ENCODE data around the gene SEBOX.

SEBOX gene

GRCh38 chr17:28365487-28365886 is 488 bp upstream of the SEBOX start:
- Histone ChIP-seq H3K4me1 (ENCODE audit: insufficient read depth, low read length) (peaks cover 2% of the 10 kb centered on the region; the same call in 1 of the 2 replicates), H3K9me3 (ENCODE audit: insufficient read depth, low read depth, low read length) (no peaks in the 10 kb centered on the region), H3K27me3 (ENCODE audit: insufficient read depth, low read length) (no peaks in the 10 kb centered on the region), H3K36me3 (ENCODE audit: insufficient read depth, low read depth, low read length) (peaks cover 18% of the 10 kb centered on the region), H3K9ac (ENCODE audit: low read depth, low read length) (no peak overlapping the region), H3K27ac (ENCODE audit: low read length) (no peak overlapping the region), H3K4me3 (ENCODE audit: low read length) (no peak overlapping the region)

DNA sequence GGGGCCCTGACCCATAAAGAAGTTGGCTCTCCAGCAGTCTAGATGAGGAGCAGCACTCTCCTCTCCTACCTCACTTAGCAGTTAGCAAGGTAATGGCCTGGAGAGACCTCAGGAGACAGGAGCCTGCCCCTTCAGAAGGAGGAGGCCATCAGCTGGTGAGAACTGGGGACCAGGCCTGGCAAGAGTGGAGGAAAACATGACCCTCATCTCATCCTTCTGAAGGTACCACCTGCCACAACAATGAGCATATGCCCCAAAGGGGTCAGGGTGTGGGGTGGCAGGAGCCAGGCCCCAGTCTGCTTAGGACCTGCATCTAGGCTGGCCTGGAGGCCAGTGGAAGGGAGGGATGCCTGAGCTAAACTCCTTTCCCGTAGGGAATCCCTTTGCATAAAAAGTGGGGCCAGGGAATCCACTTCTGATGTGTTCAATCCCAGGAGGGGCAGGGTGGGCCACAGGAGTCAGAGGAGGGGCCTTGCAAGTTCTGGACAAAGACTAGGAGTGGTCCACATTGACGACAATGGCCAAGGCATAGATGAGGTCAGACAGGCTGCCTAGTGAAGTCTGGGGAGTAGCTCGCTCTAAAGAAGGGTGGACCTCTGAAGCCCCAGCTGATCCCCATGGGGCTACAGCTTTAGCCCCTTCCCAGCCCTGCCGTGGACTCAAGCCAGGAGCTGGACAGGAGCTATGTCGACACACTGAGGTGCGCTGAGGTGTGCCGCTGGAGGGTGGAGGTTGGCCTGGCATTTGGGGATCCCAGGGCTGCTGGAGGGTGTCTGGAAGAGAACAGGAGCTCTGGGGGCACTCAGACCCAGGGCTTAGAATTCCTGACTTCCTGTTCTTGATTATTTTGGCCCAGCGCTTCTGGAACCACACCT is 986 bp downstream of the SEBOX start:
- Histone ChIP-seq H3K36me3 (ENCODE audit: insufficient read depth, low read depth, low read length) (peaks cover 30% of the 10 kb centered on the region), H3K4me3 (ENCODE audit: low read length) (no peak overlapping the region), H3K27ac (ENCODE audit: low read length) (no peak overlapping the region), H3K9me3 (ENCODE audit: insufficient read depth, low read depth, low read length) (no peaks in the 10 kb centered on the region), H3K4me1 (ENCODE audit: insufficient read depth, low read length) (no peaks in the 10 kb centered on the region), H3K9ac (ENCODE audit: low read depth, low read length) (no peak overlapping the region), H3K27me3 (ENCODE audit: insufficient read depth, low read length) (no peaks in the 10 kb centered on the region)

DNA sequence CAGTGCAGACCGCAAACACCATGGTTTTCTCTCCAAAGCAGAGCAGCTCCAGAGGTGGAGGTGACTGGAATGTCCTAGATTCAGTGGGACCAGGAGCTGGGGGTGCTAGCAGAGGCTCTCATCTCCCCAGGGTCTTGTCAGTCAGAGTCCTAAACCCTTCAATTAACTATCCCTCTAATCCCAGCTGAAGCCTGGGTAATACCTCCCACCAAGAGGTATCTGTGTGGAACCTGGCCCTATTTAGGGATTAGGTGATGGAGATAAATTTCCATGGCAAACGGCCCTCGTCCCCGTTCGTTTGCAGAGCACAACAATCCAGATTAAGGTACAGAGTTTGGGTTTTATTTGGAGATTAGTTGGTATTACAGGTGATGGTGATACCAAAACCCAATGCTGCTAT is 1.8 kb downstream of the SEBOX start:
- Histone ChIP-seq H3K27ac (ENCODE audit: low read length) (no peak overlapping the region), H3K4me1 (ENCODE audit: insufficient read depth, low read length) (peaks cover 4% of the 10 kb centered on the region; the same call in 1 of the 2 replicates), H3K9me3 (ENCODE audit: insufficient read depth, low read depth, low read length) (no peaks in the 10 kb centered on the region), H3K27me3 (ENCODE audit: insufficient read depth, low read length) (no peaks in the 10 kb centered on the region), H3K9ac (ENCODE audit: low read depth, low read length) (no peak overlapping the region), H3K36me3 (ENCODE audit: insufficient read depth, low read depth, low read length) (peaks cover 31% of the 10 kb centered on the region), H3K4me3 (ENCODE audit: low read length) (no peak overlapping the region)

DNA sequence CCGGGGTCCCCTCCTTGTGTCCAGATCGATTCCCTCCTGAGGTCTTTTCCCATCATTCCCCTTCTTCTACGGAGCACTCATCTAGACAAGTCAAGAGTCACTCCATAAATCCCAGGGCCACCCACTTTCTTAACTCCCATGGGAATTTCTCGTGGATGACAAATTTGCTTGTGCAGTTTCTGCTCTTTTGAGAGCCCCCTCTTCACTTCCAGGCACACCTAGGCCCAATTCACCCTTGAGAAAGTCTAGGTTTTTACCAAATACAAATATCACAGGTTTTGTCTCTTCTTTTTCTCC is 7.2 kb downstream of the SEBOX start:
- Histone ChIP-seq H3K36me3 (ENCODE audit: insufficient read depth, low read depth, low read length) (peaks cover 56% of the 10 kb centered on the region), H3K27ac (ENCODE audit: low read length) (peak overlapping the region; percentile 40), H3K4me3 (ENCODE audit: low read length) (peak overlapping the region; percentile 85), H3K9me3 (ENCODE audit: insufficient read depth, low read depth, low read length) (no peaks in the 10 kb centered on the region), H3K27me3 (ENCODE audit: insufficient read depth, low read length) (no peaks in the 10 kb centered on the region), H3K9ac (ENCODE audit: low read depth, low read length) (peak overlapping the region; percentile 98), H3K4me1 (ENCODE audit: insufficient read depth, low read length) (peaks cover 6% of the 10 kb centered on the region; the same call in 1 of the 2 replicates)

GRCh38 chr17:28357061-28357900 is 7.7 kb downstream of the SEBOX start, which contains the start of gene POLDIP2:
TSS of gene POLDIP2 (minus strand) at chr17:28357527. CDS start at chr17:28357448, 79 bp downstream.
- peaks cover 6% of the 10 kb centered on the region; the same call in 1 of the 2 replicates for H3K4me1 ChIP-seq (ENCODE audit: insufficient read depth, low read length)
- H3K9me3 ChIP-seq (ENCODE audit: insufficient read depth, low read depth, low read length) = no peaks in the 10 kb centered on the region
- peak within 1 kb of the TSS; percentile 98 for H3K9ac ChIP-seq (ENCODE audit: low read depth, low read length)
- H3K27me3 ChIP-seq (ENCODE audit: insufficient read depth, low read length) = no peaks in the 10 kb centered on the region
- H3K36me3 ChIP-seq (ENCODE audit: insufficient read depth, low read depth, low read length) = peaks cover 59% of the 10 kb centered on the region
- H3K4me3 ChIP-seq (ENCODE audit: low read length) = peak within 1 kb of the TSS; percentile 85
- H3K27ac ChIP-seq (ENCODE audit: low read length) = peak within 1 kb of the TSS; percentile 40

DNA sequence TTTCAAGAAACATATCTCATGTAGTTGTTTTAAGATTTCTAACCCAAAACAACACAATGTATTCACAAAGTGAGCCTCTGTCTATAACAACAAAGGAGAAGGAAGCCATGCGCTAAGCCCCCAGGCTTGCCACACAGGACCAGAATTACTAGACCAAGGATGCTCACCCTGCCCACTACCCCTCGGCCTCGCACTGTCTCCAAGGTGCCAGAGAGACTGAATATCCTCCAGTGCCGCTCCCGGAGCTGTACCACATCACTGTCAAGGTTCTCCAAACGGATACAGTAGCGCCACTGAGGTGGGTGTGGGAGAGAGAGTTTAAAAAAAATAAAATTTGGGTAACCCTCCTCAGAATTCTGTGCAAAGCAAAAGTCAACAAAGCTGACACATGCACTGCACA is 14.7 kb downstream of the SEBOX start:
- Histone ChIP-seq H3K4me3 (ENCODE audit: low read length) (no peak overlapping the region), H3K27ac (ENCODE audit: low read length) (no peak overlapping the region), H3K36me3 (ENCODE audit: insufficient read depth, low read depth, low read length) (peaks cover 97% of the 10 kb centered on the region), H3K9me3 (ENCODE audit: insufficient read depth, low read depth, low read length) (no peaks in the 10 kb centered on the region), H3K4me1 (ENCODE audit: insufficient read depth, low read length) (peaks cover 9% of the 10 kb centered on the region), H3K27me3 (ENCODE audit: insufficient read depth, low read length) (no peaks in the 10 kb centered on the region), H3K9ac (ENCODE audit: low read depth, low read length) (no peak overlapping the region)

- Histone ChIP-seq H3K27me3 (ENCODE audit: insufficient read depth, low read length) (no peaks in the 10 kb centered on the region), H3K4me3 (ENCODE audit: low read length) (no peak overlapping the region), H3K36me3 (ENCODE audit: insufficient read depth, low read depth, low read length) (peaks cover 97% of the 10 kb centered on the region), H3K9ac (ENCODE audit: low read depth, low read length) (no peak overlapping the region), H3K4me1 (ENCODE audit: insufficient read depth, low read length) (peaks cover 9% of the 10 kb centered on the region), H3K9me3 (ENCODE audit: insufficient read depth, low read depth, low read length) (no peaks in the 10 kb centered on the region), H3K27ac (ENCODE audit: low read length) (no peak overlapping the region)
These were observed 16.0 kb downstream of the SEBOX start for GRCh38 chr17:28348979-28349378.

- Histone ChIP-seq H3K9ac (ENCODE audit: low read depth, low read length) (no peak overlapping the region), H3K27ac (ENCODE audit: low read length) (no peak overlapping the region), H3K36me3 (ENCODE audit: insufficient read depth, low read depth, low read length) (peaks cover 96% of the 10 kb centered on the region), H3K4me1 (ENCODE audit: insufficient read depth, low read length) (peaks cover 9% of the 10 kb centered on the region), H3K9me3 (ENCODE audit: insufficient read depth, low read depth, low read length) (no peaks in the 10 kb centered on the region), H3K4me3 (ENCODE audit: low read length) (no peak overlapping the region), H3K27me3 (ENCODE audit: insufficient read depth, low read length) (no peaks in the 10 kb centered on the region)
These were observed 17.6 kb downstream of the SEBOX start for GRCh38 chr17:28347261-28347891.

GRCh38 chr17:28346746-28347246 is 18.2 kb downstream of the SEBOX start:
- H3K9ac ChIP-seq (ENCODE audit: low read depth, low read length) = no peak overlapping the region
- no peak overlapping the region for H3K27ac ChIP-seq (ENCODE audit: low read length)
- no peaks in the 10 kb centered on the region for H3K27me3 ChIP-seq (ENCODE audit: insufficient read depth, low read length)
- no peaks in the 10 kb centered on the region for H3K9me3 ChIP-seq (ENCODE audit: insufficient read depth, low read depth, low read length)
- H3K36me3 ChIP-seq (ENCODE audit: insufficient read depth, low read depth, low read length) = peaks cover 97% of the 10 kb centered on the region
- H3K4me1 ChIP-seq (ENCODE audit: insufficient read depth, low read length) = peaks cover 9% of the 10 kb centered on the region
- H3K4me3 ChIP-seq (ENCODE audit: low read length) = no peak overlapping the region

DNA sequence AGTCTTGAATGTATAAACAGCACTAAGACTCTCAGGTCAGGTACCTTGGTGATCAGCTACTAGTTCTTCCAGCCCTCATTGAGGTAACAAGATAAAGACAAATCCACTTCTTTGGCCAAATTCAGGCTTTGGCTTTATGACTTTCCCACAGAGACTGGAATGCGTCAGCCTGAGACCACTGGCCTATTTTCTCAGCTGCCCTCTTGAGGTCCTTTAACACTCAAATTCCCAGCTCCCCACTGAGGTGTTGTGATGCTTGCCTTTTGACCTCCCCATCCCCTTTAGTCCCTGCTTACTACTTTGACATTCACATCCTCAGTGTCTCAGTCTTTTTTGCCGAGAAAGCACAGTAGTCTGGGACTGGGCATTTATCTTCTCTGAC is 18.8 kb downstream of the SEBOX start:
- Histone ChIP-seq H3K27me3 (ENCODE audit: insufficient read depth, low read length) (no peaks in the 10 kb centered on the region), H3K36me3 (ENCODE audit: insufficient read depth, low read depth, low read length) (peaks cover 97% of the 10 kb centered on the region), H3K9ac (ENCODE audit: low read depth, low read length) (no peak overlapping the region), H3K4me3 (ENCODE audit: low read length) (no peak overlapping the region), H3K27ac (ENCODE audit: low read length) (no peak overlapping the region), H3K4me1 (ENCODE audit: insufficient read depth, low read length) (peaks cover 9% of the 10 kb centered on the region), H3K9me3 (ENCODE audit: insufficient read depth, low read depth, low read length) (no peaks in the 10 kb centered on the region)

- Histone ChIP-seq H3K27me3 (ENCODE audit: insufficient read depth, low read length) (no peaks in the 10 kb centered on the region), H3K4me1 (ENCODE audit: insufficient read depth, low read length) (peaks cover 9% of the 10 kb centered on the region), H3K27ac (ENCODE audit: low read length) (no peak overlapping the region), H3K4me3 (ENCODE audit: low read length) (no peak overlapping the region), H3K9me3 (ENCODE audit: insufficient read depth, low read depth, low read length) (no peaks in the 10 kb centered on the region), H3K36me3 (ENCODE audit: insufficient read depth, low read depth, low read length) (peaks cover 97% of the 10 kb centered on the region), H3K9ac (ENCODE audit: low read depth, low read length) (no peak overlapping the region)
These were observed 19.4 kb downstream of the SEBOX start for GRCh38 chr17:28345419-28346198.

Data from iPS-20b (cell line).